ENCODE results near the gene GOLGA8J.
"Not testable (repeated sequence)": the region's sequence is repeated elsewhere in the genome, so short reads cannot be mapped to it uniquely, and the experiment has no call there.

GRCh38 chr15:30130066-30130465 lies 47.3 kb downstream of the GOLGA8J start:
- TF ChIP-seq CTCF (conservative IDR thresholded peaks at IDR 0.05), result peak; percentile 9; the same call in 1 of the 2 replicates
- TF ChIP-seq ZFX (IDR thresholded peaks at IDR 0.05), result not testable (repeated sequence)
